Type B pancreatic cell (in vitro differentiated cells): ENCODE data around the gene ADARB1. TPM values are rescaled to one million over a fixed set of nuclear protein-coding genes. Genes with fewer than 3 reads are reported as not detected.

Experiments used
- DNase-seq: peaks from one replicate; pipeline ENCODE4 v3.0.0; 2021; ENCODE audit warnings: mixed read lengths; ENCODE audit not compliant: unreplicated experiment; ENCODE audit errors: extremely low spot score
- H3K27ac Mint-ChIP-seq: 2 replicates; pipeline ENCODE4 v1.8.0; 2021; ENCODE audit warnings: mild to moderate bottlenecking, mixed read lengths
- H3K27me3 Mint-ChIP-seq: 2 replicates; pipeline ENCODE4 v1.8.0; 2021; ENCODE audit warnings: mixed read lengths
- H3K36me3 Mint-ChIP-seq: 2 replicates; pipeline ENCODE4 v1.8.0; 2021; ENCODE audit warnings: mixed read lengths
- H3K4me1 Mint-ChIP-seq: one replicate; pipeline ENCODE4 v1.8.0; 2021; ENCODE audit warnings: mixed read lengths; ENCODE audit not compliant: unreplicated experiment
- H3K4me3 Mint-ChIP-seq: 2 replicates; pipeline ENCODE4 v1.8.0; 2021; ENCODE audit warnings: mild to moderate bottlenecking, mixed read lengths
- H3K9me3 Mint-ChIP-seq: 2 replicates; pipeline ENCODE4 v1.8.0; 2021; ENCODE audit warnings: mixed read lengths
- total RNA-seq: library from RNA; stranded (reverse); gene quantifications from 2 replicates; pipeline ENCODE4 v1.2.1, GENCODE V29; 2021; ENCODE audit warnings: low replicate concordance
- TF ChIP-seq, protein P1 (sequence below): fragments of 200-600 bp; sonication (generic); conservative IDR thresholded peaks from 2 replicates; pipeline ENCODE4 v1.5.0; 2021; ENCODE audit warnings: antibody characterized with exemption, mild to moderate bottlenecking

ADARB1 gene
- total RNA-seq, 1 donor from 2014 or later = 20.7 TPM

DNA sequence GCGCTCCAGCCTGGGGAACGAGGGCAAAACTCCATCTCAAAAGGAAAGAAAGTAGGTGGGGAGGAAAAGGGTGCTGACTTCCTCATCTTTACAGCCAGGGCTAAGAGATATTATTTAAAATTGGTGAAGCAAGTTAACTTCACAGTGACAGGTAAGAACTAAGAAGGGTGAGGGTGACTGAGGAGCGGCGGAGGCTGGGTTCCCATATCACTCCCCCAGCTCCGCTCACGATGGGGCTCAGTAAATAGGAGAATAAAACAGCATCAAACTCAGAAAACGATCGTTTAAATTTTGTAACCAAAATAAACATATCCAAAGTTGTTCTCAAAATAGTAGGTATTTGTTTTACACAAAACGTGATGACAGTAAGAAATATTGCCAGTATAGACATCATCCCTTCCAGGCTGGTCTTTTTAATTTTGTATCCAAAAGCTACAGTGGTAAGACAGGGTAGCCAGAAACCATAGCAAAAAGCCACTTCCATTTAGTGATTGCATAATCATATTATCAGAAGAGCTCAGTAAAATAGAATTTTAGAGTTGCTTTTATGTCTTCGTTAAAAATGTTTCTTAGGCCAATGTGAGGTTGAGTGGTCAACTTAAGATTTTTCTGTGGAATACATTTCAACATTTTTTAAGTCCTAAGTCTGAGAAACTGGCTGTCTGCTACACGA, 26.2 kb upstream of the ADARB1 start:
- TF ChIP-seq, protein P1, sequence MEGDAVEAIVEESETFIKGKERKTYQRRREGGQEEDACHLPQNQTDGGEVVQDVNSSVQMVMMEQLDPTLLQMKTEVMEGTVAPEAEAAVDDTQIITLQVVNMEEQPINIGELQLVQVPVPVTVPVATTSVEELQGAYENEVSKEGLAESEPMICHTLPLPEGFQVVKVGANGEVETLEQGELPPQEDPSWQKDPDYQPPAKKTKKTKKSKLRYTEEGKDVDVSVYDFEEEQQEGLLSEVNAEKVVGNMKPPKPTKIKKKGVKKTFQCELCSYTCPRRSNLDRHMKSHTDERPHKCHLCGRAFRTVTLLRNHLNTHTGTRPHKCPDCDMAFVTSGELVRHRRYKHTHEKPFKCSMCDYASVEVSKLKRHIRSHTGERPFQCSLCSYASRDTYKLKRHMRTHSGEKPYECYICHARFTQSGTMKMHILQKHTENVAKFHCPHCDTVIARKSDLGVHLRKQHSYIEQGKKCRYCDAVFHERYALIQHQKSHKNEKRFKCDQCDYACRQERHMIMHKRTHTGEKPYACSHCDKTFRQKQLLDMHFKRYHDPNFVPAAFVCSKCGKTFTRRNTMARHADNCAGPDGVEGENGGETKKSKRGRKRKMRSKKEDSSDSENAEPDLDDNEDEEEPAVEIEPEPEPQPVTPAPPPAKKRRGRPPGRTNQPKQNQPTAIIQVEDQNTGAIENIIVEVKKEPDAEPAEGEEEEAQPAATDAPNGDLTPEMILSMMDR = no peak
- no peak for DNase-seq

DNA sequence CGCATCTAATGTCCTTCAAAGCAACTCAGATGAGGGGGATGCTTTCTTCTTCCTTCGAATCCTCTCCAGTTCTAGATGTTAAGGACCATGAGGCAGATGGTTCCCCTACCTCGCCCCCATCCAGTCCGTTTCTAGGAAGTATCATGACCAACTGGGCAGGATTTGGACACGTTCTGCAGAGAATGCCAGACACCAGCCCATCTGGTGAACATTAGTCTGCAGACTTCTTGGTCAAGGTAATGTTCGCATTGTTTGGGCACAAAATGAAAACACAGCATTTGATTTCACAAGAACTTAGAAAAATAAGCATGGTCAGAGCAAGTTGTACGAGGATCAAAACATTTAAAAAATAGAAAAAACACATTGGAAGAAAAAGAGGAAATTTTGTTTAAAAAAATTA, 25.4 kb upstream of the ADARB1 start:
- TF ChIP-seq, protein P1 = no peak
- Mint-ChIP-seq H3K4me1 (peaks cover 26% of the 10 kb centered on the region), H3K36me3 (no peaks in the 10 kb centered on the region), H3K9me3 (no peaks in the 10 kb centered on the region), H3K27me3 (peaks cover 9% of the 10 kb centered on the region), H3K27ac (no peak overlapping the region), H3K4me3 (no peak overlapping the region)
- DNase-seq = no peak

More for the DNA sequence above, 26.2 kb upstream of the ADARB1 start:
- no peak overlapping the region for H3K27ac Mint-ChIP-seq
- no peaks in the 10 kb centered on the region for H3K36me3 Mint-ChIP-seq
- H3K27me3 Mint-ChIP-seq = peaks cover 9% of the 10 kb centered on the region
- H3K4me1 Mint-ChIP-seq = peaks cover 23% of the 10 kb centered on the region
- no peak overlapping the region for H3K4me3 Mint-ChIP-seq
- no peaks in the 10 kb centered on the region for H3K9me3 Mint-ChIP-seq

DNA sequence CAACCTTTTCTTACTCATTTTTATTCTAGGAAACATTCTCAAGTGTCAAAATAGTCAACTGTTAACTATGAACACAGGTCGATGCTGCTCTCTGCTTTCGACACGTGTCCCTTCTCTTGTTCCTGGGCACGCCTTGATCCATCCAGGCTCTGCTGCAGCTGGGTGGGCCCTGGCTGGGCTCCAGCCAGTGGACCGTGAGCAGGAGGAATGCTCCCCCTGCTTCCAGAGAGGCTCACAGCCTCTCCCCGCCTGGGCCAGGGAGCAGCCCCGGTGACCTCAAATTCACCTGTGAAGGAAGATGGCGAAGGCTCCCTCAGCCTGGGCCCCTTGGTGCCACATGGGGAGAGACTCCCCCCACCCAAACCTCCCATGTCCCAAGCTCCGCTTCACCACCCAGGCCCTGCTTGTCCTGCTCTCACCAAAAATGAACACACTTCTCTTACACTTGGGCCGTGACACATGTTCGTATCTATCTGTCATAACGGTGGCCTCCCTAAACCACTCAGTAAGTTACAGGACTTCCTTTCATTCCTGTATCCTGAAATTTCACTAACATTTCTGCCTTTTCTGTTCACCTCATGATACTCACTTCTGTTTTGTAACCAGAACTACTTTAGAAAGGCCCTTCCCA, 24.6 kb upstream of the ADARB1 start:
- peaks cover 34% of the 10 kb centered on the region for H3K4me1 Mint-ChIP-seq

DNA sequence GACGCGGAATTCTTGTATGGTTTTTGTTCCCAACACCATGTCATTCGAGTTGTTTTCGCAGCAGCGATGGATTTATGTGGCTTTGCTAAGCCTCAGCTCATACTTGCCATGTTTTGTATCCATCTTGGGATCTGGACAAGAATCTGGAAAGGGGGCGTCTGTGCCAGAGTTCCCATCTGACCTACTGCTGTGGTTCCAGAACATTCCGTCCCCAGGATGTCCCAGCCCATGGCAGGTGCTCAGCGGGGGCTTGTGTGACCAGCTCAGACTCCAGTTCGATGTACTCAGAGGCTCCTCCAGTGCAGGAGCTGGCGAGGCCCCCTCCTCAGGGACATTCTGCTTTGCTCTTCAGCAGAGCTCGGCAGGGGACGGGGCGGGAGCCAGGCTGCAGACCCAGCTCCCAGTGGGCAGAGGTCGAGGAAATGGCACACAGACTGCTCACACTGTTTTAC, 24.0 kb upstream of the ADARB1 start:
- no peaks in the 10 kb centered on the region for H3K36me3 Mint-ChIP-seq
- no peak overlapping the region for H3K4me3 Mint-ChIP-seq
- DNase-seq = no peak
- H3K9me3 Mint-ChIP-seq = no peaks in the 10 kb centered on the region
- no peak overlapping the region for H3K27ac Mint-ChIP-seq
- peaks cover 34% of the 10 kb centered on the region for H3K4me1 Mint-ChIP-seq
- TF ChIP-seq, protein P1 = no peak
- peaks cover 3% of the 10 kb centered on the region for H3K27me3 Mint-ChIP-seq

More for the DNA sequence above, 24.6 kb upstream of the ADARB1 start:
- H3K9me3 Mint-ChIP-seq = no peaks in the 10 kb centered on the region
- no peaks in the 10 kb centered on the region for H3K36me3 Mint-ChIP-seq
- H3K4me3 Mint-ChIP-seq = no peak overlapping the region
- peaks cover 7% of the 10 kb centered on the region for H3K27me3 Mint-ChIP-seq
- no peak for DNase-seq
- peak overlapping the region; percentile 1 for H3K27ac Mint-ChIP-seq
- TF ChIP-seq, protein P1 = no peak

DNA sequence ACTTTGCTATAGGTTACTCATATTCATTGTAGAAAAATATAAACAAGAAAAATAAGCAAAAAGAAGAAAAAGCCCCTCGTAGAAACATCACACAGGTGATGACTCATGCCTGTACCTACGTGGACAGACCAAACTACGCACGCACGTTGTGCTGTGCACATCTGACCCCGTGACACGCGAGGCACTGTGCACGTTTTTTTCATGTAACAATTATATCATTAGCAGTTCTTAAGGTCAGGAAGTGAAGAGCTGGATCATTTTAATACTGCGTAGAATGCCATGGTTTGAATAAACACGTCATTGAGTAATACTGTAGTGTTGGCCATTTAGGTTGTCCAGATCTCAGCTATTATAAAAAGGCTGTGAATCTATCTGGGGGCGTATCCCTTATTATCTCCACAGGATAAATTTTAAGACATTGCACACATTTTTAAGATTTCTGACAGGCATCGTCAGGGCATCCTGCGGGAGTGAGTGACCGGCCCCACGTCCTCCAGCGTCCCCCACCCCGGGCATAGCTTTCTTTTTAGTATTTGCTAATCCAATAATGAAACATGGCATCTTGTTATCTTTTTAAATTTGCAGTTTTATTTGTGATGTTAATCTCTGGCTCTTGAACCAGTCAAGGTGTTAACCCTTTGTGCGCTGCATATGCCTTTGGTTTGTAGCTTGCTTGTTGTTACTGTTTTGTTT, 23.4 kb upstream of the ADARB1 start:
- H3K4me3 Mint-ChIP-seq = no peak overlapping the region
- no peaks in the 10 kb centered on the region for H3K9me3 Mint-ChIP-seq
- DNase-seq = no peak
- peaks cover 3% of the 10 kb centered on the region for H3K27me3 Mint-ChIP-seq
- TF ChIP-seq, protein P1 = no peak
- H3K27ac Mint-ChIP-seq = no peak overlapping the region
- no peaks in the 10 kb centered on the region for H3K36me3 Mint-ChIP-seq
- peaks cover 34% of the 10 kb centered on the region for H3K4me1 Mint-ChIP-seq
